Stimulated activated CD4-positive, alpha-beta T cell treated with anti-CD3 and anti-CD28 coated beads, Interleukin-15, amount 100 ng/mL, for 48 hours (primary cell): ENCODE measurements around the gene GSPT1.
"Not testable (repeated sequence)": the region's sequence is repeated elsewhere in the genome, so short reads cannot be mapped to it uniquely, and the experiment has no call there.

Experiments
- DNase-seq, 2 donors: peaks; one replicate each; pipeline ENCODE4 v3.0.0-alpha.2; 2020; ENCODE audit warnings: low read depth in 2 of 2

GSPT1 gene

GRCh38 chr16:11857161-11857560, 58.6 kb downstream of the GSPT1 start:
- no peak for DNase-seq

GRCh38 chr16:11852092-11852809, 63.5 kb downstream of the GSPT1 start:
- DNase-seq: no peak

DNA sequence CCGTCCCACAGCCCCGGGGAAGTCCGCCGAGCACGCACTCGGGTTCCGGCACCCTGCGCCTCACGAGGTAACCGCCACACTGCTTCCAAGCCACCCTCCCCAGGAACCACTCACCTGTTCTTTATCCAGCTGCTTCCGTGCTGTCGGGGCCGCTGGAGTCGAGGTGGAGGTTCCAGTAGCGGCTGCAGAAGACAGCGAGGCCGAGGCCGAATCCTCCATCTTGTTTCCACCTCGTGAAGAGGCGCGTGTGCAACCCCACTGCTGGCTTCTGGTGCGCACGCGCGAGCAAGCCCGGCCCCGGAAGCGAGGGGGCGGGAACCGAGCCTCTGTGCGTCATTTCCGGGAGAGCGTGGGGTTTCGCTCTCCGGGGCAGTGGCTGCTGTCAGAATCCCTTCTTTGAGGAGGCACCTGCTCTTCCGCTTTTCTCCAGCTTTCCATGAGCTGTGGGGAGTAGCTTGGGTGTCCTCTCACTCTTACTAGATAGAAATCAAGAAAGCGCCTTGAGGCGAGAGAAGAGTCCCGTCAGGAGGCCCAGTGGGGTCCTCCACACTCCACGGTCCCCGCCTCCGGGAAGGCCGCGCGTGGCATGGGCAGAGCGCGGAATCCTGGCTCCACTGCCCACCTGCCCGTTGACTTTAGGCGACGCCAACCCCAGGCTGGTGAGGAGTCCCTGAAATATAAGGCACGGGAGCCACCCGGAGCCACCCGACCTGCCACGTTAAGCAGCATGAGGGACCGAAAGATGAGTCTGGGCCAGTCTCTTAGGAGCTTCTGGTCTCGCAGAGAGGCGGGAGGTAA, 64.3 kb downstream of the GSPT1 start, which contains the start of gene RSL1D1:
Gene RSL1D1 (minus strand): TSS at position 249 of the 798 bp plus-strand sequence. CDS start 30 bp downstream, at position 219.
- DNase-seq: peak; percentile 85 to 88

DNA sequence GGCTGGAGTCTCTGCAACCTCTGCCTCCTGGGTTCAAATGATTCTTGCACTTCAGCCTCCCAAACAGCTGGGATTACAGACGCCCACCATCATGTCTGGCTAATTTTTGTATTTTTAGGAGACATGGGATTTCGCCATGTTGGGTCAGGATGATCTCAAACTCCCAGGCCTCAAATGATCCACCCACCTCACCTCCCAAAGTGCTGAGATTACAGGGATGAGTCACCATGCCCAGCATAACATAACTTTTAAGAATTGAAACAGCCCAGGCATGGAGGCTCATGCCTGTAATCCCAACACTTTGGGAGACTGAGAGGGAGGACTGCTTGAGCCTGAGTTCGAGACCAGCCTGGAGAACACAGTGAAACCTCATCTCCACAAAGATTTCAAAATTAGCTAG, 66.9 kb downstream of the GSPT1 start:
- DNase-seq: no peak

DNA sequence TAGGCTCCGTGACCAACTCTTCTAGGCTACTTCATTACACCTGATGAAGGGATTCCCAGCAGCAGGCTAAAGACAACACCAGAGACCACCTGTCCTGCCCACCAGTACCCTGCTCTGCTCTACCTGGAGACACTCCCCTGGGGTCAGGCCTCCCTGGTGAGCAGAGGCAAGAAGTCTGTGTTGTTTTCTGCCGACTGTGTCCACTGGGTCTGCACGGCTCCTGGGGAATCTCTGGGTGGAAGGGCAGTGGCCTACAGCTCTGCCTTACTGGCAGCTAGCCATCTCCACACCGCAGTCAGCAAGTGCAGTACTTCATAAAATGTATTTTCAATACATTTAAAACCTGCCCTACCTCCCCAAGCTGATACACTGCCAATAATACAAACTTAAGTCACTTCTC, 71.3 kb downstream of the GSPT1 start:
- no peak for DNase-seq

GRCh38 chr16:11843861-11844260, 71.9 kb downstream of the GSPT1 start:
- no peak for DNase-seq

DNA sequence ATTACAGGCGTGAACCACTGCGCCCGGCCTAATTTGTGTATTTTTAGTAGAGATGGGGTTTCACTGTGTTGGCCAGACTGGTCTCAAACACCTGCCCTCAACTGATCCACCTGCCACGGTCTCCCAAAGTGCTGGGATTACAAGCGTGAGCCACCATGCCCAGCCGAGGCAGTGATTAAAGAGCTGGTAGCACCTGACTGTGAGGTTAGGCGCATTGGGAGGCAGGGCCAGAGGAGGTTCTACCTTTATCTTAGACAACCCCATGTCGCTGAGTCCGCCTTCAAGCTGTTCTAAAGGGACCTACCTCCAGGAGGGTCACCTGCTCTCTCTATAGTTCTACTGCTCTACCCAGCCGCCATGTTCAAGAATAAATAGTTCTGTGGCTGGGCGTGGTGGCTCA, 72.5 kb downstream of the GSPT1 start:
- DNase-seq: no peak

- DNase-seq: no peak
Measured at GRCh38 chr16:11841026-11841425, 74.7 kb downstream of the GSPT1 start.

DNA sequence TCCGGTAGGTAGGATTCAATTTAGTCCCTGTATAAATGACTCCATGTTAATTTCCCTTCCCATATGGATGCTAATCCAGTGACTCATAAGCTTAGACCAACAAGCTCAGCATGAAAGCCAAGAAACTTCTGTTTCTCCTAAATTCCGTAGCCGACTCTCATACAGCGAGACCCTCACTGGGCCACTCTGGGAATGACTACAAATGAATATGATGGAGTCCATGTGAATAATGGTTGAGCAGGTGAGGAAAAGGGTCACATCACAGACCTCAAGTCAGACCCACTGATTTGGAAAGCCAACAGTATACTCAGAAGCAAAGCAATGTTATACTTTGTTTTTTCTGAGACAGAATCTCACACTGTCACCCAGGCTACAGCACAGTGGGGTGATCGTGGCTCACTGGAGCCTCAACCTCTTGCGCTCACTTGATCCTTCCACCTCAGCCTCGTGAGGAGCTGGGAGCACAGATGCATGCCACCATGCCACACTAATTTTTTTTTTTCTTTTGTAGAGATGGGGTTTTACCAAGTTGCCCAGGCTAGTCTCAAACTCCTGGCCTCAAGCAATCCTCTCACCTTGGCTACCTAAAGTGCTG, 79.0 kb downstream of the GSPT1 start:
- DNase-seq: no peak

GRCh38 chr16:11835891-11836649, 79.7 kb downstream of the GSPT1 start:
- DNase-seq: no peak

DNA sequence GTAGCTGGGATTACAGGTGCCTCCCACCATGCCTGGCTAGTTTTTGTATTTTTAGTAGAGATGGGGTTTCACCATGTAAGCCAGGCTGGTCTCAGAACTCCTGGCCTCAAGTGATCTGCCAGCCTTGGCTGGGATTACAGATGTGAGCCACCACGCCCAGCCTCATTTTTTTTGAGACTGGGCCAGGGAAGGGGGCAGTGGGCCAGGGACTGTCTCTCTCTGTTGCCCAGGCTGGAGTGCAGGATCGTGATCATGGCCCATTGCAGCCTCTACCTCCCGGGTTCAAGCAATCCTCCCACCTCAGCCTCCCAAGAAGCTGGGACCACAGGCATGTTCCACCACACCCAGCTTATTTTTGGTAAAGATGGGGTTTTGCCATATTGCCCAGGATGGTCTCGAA, 80.4 kb downstream of the GSPT1 start:
- DNase-seq: no peak

GRCh38 chr16:11833951-11834695, 81.6 kb downstream of the GSPT1 start:
- DNase-seq: no peak

DNA sequence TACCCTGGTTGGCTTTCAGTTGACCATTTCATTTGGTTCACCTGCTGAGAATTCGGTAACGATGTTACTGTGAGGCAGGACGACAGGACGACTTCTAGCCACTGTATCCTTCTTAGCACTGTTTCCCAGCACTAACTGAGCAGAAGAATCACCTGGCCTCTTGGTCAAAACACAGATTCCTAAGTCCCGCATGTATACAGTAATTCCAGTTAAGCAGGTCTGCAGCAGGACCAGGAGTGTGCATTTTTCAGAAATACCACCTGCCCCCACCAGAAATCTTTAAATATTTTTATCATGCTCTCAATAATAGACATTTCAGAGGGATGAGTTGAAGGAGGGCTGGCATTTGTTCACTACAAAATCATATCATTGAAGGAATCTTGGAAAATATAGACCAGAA, 87.1 kb downstream of the GSPT1 start:
- DNase-seq: no peak

- DNase-seq: not testable (repeated sequence)
Measured at GRCh38 chr16:11825520-11826165, 90.1 kb downstream of the GSPT1 start.

DNA sequence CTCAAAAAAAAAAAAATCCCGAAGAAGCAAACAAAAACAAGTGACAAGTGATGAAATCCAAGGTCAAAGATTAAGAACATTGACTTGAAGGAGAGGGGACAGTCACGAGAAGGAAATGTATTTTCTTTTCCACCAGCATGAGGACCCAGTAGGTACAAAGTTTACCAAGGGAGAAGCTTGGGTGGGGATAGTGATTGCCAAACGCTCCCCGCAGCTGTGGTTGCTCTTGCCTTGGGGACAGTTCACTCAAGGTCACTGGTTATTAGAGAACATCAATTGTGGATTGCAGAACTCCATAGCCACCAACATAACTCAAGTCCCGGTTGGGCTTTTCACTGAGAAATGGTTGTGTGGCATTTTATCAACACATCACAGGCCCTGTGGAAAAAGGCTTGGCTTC, 91.4 kb downstream of the GSPT1 start:
- DNase-seq: no peak

GRCh38 chr16:11823645-11824044, 92.1 kb downstream of the GSPT1 start:
- DNase-seq: not testable (repeated sequence)

DNA sequence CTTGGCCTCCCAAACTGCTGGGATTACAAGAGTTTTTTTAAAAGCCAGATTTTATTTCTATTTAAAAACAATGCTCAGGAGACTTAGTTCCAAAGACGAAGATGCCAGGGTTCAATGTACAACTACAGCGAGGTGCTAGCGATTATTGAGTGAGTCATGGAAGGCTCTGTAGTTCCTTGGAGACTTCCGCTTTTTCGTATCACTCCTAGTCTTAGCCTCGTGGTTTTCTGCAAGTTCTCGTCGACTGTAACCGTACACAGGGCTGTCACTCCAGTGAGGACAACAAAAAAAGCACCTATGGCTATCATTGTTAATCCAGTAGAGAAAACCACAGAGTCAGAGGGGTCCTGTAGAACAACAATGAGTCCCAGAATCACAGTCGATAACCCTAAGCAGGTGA, 96.0 kb downstream of the GSPT1 start:
- no peak for DNase-seq

DNA sequence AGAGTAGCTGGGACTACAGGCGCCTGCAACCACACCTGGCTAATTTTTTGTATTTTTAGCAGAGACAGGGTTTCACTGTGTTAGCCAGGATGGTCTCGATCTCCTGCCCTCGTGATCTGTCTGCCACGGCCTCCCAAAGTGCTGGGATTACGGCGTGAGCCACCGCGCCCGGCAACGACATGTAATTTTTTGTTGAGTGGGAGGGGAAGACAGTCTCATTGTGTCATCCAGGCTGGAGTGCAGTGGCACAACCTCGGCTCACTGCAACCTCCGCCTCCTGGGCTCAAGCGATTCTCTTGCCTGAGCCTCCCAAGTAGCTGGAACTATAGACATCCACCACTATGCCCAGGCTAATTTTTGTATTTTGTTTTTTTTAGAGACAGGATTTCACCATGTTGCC, 96.8 kb downstream of the GSPT1 start:
- DNase-seq: not testable (repeated sequence)
